ENCODE measurements around the gene SDK1. TPM values are rescaled to one million over a fixed set of nuclear protein-coding genes. Genes with fewer than 3 reads are reported as not detected.

The SDK1 gene
- total RNA-seq, 2 experiments from 2014 or later, result 0.25 to 0.78 TPM

DNA sequence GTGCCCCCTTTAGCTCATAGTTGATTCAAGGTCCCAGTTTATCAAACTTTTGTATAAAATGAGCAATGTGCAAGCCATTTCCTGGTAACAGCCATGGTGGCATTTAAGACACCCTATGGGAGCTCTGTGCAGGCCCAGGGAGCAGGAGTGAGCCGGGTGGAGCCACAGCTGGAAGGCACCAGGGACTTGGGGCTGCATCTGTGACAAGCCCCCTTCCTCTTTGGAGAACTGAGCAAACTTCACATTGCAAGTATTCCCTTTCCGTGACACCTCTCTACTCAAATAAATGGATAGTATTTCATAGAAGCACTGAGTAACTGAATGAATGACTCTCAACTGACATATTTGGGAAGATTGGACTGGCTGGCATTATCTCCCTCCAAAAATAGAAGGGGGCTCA lies 822.3 kb downstream of the SDK1 start:
- Mint-ChIP-seq H3K36me3 (ENCODE audit: low read depth) (no peaks in the 10 kb centered on the region), H3K9me3 (peaks cover 24% of the 10 kb centered on the region), H3K27me3 (peaks cover 12% of the 10 kb centered on the region), H3K4me3 (no peak overlapping the region), H3K27ac (no peak overlapping the region), H3K4me1 (ENCODE audit: low read depth) (no peaks in the 10 kb centered on the region)
- ChIA-PET POLR2A (no interaction called here), CTCF (no interaction called here)
- DNase-seq (no peak), ATAC-seq (no peak)
- TF ChIP-seq, protein P1, sequence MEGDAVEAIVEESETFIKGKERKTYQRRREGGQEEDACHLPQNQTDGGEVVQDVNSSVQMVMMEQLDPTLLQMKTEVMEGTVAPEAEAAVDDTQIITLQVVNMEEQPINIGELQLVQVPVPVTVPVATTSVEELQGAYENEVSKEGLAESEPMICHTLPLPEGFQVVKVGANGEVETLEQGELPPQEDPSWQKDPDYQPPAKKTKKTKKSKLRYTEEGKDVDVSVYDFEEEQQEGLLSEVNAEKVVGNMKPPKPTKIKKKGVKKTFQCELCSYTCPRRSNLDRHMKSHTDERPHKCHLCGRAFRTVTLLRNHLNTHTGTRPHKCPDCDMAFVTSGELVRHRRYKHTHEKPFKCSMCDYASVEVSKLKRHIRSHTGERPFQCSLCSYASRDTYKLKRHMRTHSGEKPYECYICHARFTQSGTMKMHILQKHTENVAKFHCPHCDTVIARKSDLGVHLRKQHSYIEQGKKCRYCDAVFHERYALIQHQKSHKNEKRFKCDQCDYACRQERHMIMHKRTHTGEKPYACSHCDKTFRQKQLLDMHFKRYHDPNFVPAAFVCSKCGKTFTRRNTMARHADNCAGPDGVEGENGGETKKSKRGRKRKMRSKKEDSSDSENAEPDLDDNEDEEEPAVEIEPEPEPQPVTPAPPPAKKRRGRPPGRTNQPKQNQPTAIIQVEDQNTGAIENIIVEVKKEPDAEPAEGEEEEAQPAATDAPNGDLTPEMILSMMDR (IDR thresholded peaks at IDR 0.05), result no peak
- intact Hi-C loops (cut with micrococcal nuclease), result no loop called here

DNA sequence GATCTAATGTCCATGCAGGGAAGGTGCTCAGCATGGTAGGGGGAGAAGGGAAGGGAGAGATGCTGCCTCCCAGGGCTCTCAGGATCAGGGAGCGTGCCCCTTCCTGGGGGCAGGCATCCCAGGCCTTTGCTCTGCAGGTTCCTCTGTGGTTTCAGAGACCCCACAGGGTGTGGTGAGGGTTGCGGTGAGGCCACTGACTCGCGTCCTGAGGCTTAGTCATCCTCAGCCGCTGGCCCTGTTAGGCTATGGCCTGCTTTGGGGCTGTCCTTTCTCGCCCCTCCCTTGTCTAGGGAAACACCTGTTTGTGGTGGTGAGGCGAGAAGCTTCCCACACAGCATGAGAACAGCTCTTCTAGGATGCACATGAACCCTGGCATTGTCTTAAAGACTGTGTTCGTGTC lies 822.8 kb downstream of the SDK1 start:
- H3K27me3 Mint-ChIP-seq, result peaks cover 12% of the 10 kb centered on the region
- no peak overlapping the region for H3K27ac Mint-ChIP-seq
- DNase-seq (peak; percentile 10), ATAC-seq (peak; percentile 34)
- CTCF ChIA-PET, result no interaction called here
- intact Hi-C loops (cut with micrococcal nuclease), result no loop called here
- TF ChIP-seq, protein P1 (IDR thresholded peaks at IDR 0.05), result no peak
- H3K4me1 Mint-ChIP-seq (ENCODE audit: low read depth), result no peaks in the 10 kb centered on the region
- H3K9me3 Mint-ChIP-seq, result peaks cover 24% of the 10 kb centered on the region
- POLR2A ChIA-PET, result no interaction called here
- H3K4me3 Mint-ChIP-seq, result no peak overlapping the region
- H3K36me3 Mint-ChIP-seq (ENCODE audit: low read depth), result no peaks in the 10 kb centered on the region

DNA sequence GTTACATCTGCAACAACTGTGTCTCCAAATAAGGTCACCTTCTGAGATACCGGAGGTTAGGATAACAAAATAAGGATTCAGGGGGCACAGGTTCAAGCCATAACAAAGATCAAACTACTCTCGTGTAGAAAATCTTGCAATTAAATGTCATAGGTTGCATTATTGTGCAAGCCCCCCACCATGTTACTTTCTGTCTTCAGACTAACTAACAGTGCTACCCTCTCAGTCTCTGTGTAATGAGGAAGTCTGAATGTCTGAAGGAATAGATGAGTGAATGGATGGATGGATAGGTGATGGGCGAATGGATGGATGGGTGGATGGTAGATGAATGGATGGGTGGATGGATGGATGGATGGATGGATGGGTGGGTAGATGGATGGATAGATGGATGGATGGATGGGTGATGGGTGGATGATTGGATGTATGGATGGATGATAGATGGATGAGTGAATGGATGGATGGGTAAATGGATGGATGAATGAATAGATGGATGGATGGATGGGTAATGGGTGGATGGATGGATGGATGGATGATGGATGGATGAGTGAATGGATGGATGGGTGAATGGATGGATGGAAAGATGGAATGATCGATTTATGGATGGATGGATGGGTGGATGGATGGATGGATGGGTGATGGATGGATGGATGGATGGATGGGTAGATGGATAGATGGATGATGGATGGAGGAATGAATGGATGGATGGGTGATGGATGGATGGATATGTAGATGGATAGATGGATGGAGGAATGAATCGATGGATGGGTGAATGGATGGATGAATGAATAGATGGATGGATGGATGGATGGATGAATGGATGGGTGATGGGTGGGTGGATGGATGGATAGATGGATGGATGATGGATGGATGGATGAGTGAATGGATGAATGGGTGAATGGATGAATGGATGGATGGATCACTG lies 823.8 kb downstream of the SDK1 start:
- no peak overlapping the region for H3K27ac Mint-ChIP-seq
- no peak overlapping the region for H3K4me3 Mint-ChIP-seq
- H3K4me1 Mint-ChIP-seq (ENCODE audit: low read depth), result no peaks in the 10 kb centered on the region
- ATAC-seq (no peak), DNase-seq (no peak)
- peaks cover 12% of the 10 kb centered on the region for H3K27me3 Mint-ChIP-seq
- peaks cover 20% of the 10 kb centered on the region for H3K9me3 Mint-ChIP-seq
- POLR2A ChIA-PET, result no interaction called here
- TF ChIP-seq, protein P1 (IDR thresholded peaks at IDR 0.05), result no peak
- no peaks in the 10 kb centered on the region for H3K36me3 Mint-ChIP-seq (ENCODE audit: low read depth)
- CTCF ChIA-PET, result no interaction called here
- intact Hi-C loops (cut with micrococcal nuclease), result no loop called here

DNA sequence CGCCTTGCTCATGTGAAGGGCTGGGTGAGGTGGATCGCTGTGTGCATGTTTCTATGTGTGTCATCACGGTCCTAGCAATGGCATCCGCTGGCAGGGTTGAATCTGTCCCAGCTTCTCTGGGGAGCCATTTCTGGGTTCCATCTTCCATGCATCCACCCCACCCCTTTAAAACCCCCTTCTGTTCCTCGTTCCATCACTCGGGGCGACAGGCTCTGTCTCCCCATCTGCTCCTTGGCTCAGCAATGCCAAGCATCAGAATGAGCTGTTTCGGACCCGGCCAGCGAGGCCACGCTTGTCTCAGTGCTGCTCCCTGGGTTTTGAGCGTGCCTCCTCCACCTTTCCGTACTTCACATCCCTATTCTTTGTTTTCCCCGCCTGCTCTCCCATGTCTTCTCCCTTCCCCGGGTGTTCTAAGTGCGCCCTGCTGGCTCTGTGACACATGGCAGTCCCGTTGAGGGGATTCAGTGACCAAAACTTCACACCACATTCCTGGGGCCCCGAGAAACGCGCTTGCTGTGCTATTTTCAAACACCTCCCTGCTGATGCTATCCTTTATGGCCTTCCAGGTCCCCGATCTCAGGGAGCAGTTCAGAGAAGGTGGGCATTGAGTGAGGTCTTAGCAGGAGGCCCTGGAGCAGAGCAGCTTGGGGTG lies 827.0 kb downstream of the SDK1 start:
- no peaks in the 10 kb centered on the region for H3K4me1 Mint-ChIP-seq (ENCODE audit: low read depth)
- H3K36me3 Mint-ChIP-seq (ENCODE audit: low read depth), result no peaks in the 10 kb centered on the region
- no peak overlapping the region for H3K4me3 Mint-ChIP-seq
- H3K27me3 Mint-ChIP-seq, result peaks cover 12% of the 10 kb centered on the region
- ChIA-PET CTCF (interaction anchor here (1.5 kb wide), 1 partner anchor 8 kb away, joined by 4 read pairs; no protein-coding TSS in a partner anchor), POLR2A (no interaction called here)
- ATAC-seq (no peak), DNase-seq (no peak)
- peaks cover 6% of the 10 kb centered on the region for H3K9me3 Mint-ChIP-seq
- no peak overlapping the region for H3K27ac Mint-ChIP-seq
- TF ChIP-seq, protein P1 (IDR thresholded peaks at IDR 0.05), result no peak
- intact Hi-C loops (cut with micrococcal nuclease), result no loop called here

All from activated CD8-positive, alpha-beta T cell treated with anti-CD3 and anti-CD28 coated beads for 36 hours (primary cell).